ENCODE measurements around the gene SFXN5.

SFXN5 gene

GRCh38 chr2:73050121-73050545 lies 21.4 kb downstream of the SFXN5 start:
- DNase-seq = no peak

- DNase-seq = no peak
Observed at GRCh38 chr2:73043929-73044832, 27.3 kb downstream of the SFXN5 start.

GRCh38 chr2:73043276-73043675 lies 28.2 kb downstream of the SFXN5 start:
- no peak for DNase-seq

- no peak for DNase-seq
Observed at GRCh38 chr2:73037947-73038585, 33.4 kb downstream of the SFXN5 start.

- no peak for DNase-seq
Observed at GRCh38 chr2:73036766-73037165, 34.7 kb downstream of the SFXN5 start.

GRCh38 chr2:73035899-73036711 lies 35.4 kb downstream of the SFXN5 start:
- no peak for DNase-seq

- DNase-seq = no peak
Observed at GRCh38 chr2:73034661-73035375, 36.7 kb downstream of the SFXN5 start.

- DNase-seq = no peak
Observed at GRCh38 chr2:73033766-73034381, 37.6 kb downstream of the SFXN5 start.

- DNase-seq = no peak
Observed at GRCh38 chr2:73033142-73033765, 38.3 kb downstream of the SFXN5 start.

GRCh38 chr2:73032702-73033097 lies 38.8 kb downstream of the SFXN5 start:
- DNase-seq = no peak

- no peak for DNase-seq
Observed at GRCh38 chr2:73031725-73032701, 39.5 kb downstream of the SFXN5 start.

GRCh38 chr2:73031095-73031678 lies 40.3 kb downstream of the SFXN5 start:
- no peak for DNase-seq

- no peak for DNase-seq
Observed at GRCh38 chr2:73028841-73029240, 42.7 kb downstream of the SFXN5 start.

GRCh38 chr2:73027340-73027739 lies 44.2 kb downstream of the SFXN5 start:
- no peak for DNase-seq

- DNase-seq = no peak
Observed at GRCh38 chr2:73023497-73023896, 48.0 kb downstream of the SFXN5 start.

GRCh38 chr2:73022024-73022568 lies 49.4 kb downstream of the SFXN5 start:
- no peak for DNase-seq

GRCh38 chr2:73021371-73022010 lies 50.0 kb downstream of the SFXN5 start:
- no peak for DNase-seq

GRCh38 chr2:73020657-73021370 lies 50.7 kb downstream of the SFXN5 start:
- DNase-seq = no peak

GRCh38 chr2:73020306-73020656 lies 51.2 kb downstream of the SFXN5 start:
- no peak for DNase-seq

Data from SHP77 (cell line).